Medulla oblongata (tissue), 1 donor: Measurements from ENCODE around the gene DICER1.
"Not testable (repeated sequence)": the region's sequence is repeated elsewhere in the genome, so short reads cannot be mapped to it uniquely, and the experiment has no call there.

Experiments
- DNase-seq: peaks from one replicate; pipeline ENCODE4 v3.0.0-alpha.2; 2015; ENCODE audit errors: extremely low spot score

The DICER1 gene

DNA sequence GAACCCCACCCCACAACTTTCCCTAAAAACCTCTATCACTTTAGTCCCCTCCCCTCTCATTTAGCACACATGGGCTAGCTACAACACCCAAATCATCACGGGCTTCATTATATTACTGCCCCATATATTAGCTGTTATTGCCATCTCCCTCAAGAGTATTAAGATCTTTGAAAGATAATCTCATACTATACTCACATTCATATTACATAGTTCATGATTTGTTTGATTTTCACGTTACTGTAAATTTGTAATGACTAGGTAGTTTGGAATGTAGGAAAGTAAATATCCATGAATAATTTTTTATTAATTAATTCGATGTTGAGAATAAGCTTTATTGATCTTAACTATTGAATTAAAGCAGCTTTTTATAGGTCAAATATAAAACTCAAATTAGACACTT, 7.9 kb downstream of the DICER1 start:
- DNase-seq, result no peak

GRCh38 chr14:95147597-95147996, 9.7 kb downstream of the DICER1 start:
- DNase-seq, result no peak

- no peak for DNase-seq
These were observed 11.1 kb downstream of the DICER1 start for GRCh38 chr14:95146079-95146771.

GRCh38 chr14:95144849-95145248, 12.5 kb downstream of the DICER1 start:
- no peak for DNase-seq

GRCh38 chr14:95143808-95144620, 13.3 kb downstream of the DICER1 start:
- DNase-seq, result no peak

- no peak for DNase-seq
These were observed 15.1 kb downstream of the DICER1 start for GRCh38 chr14:95142208-95142607.

GRCh38 chr14:95141684-95142083, 15.6 kb downstream of the DICER1 start:
- DNase-seq, result peak; percentile 12

DNA sequence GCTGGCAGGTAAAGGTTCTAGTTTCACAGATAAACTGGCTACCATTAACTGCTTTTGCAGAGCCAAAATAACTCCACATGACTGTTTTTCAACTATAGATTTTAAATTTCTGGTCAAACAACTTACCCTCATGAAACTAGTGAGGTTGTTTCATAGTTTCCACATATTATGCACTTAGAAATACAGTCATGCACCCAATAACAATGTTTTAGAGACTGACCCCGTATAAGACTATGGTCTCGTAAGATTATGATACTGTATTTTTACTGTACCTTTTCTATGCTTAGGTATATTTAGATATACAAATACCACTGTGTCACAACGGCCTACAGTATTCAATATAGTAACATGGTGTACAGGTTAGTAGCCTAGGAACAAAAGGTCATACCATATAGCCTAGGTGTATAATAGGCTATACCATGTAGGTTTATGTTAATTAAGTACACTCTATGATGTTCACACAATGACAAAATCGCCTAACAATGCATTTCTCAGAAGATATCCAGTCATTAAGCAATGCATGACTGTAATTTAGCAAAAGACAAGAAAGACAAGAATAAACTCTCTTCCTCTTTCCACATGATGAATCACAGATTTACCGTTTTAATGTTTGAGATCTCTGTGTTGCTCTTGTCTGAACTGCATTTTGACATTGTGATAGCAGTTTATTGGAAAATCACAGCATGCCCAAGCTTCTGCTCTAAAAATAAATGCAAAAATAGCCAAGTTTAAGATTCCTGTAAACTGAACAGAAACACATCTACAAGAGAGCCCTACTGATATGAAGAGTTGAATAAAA, 17.1 kb downstream of the DICER1 start:
- DNase-seq, result no peak

DNA sequence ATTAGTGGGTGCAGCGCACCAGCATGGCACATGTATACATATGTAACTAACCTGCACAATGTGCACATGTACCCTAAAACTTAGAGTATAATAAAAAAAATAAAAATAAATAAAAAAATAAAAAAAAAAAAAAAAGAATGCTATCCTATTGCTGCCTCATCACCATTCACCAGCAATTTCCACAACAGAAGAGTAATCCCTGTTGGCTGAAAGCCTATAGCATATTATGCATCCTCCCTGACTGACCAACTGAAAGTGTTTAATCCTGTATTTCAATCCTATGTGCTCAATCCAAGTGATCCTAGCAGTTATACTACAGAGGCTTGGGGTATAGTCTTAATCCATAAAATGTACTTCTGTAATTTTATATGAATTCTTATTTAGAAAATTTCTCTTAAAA, 18.5 kb downstream of the DICER1 start:
- no peak for DNase-seq

- DNase-seq, result not testable (repeated sequence)
These were observed 18.9 kb downstream of the DICER1 start for GRCh38 chr14:95138455-95138854.

DNA sequence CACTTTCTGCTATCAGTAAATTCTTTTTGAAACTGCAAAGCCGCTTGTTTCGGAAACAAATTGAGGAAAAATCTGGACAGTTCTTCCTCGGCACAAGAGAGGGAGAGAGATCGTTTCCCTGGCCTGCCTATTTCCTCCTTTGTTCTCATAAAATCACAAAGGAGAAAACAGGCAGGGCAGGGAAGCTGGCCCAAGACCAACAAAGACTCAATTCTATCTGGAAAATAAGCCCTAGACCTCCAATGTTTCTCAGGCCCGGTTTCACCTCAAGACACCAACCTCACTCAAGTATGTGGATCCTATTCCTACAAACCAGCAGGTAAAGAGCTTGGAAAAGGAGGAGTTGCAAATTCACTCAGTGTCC, 19.5 kb downstream of the DICER1 start:
- no peak for DNase-seq

GRCh38 chr14:95137164-95137803, 20.0 kb downstream of the DICER1 start:
- no peak for DNase-seq

DNA sequence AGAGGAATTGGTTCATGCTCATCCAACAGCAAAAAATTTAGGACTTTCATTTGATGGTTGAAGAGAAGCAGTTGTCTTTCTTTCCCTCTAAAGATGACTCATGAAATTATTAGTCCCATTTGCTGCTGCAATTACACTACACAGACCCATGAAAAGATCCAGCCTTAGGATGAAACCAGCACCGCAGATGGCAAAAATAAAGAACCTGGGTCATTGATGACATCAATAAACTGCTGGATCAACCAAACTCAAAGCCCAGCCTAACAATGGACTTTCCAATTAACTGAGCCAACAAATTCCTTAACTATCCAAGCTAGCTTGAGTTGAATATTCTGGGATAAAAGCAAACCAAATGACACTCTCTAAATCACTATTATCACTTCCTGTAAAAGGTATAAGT, 20.7 kb downstream of the DICER1 start:
- DNase-seq, result no peak

DNA sequence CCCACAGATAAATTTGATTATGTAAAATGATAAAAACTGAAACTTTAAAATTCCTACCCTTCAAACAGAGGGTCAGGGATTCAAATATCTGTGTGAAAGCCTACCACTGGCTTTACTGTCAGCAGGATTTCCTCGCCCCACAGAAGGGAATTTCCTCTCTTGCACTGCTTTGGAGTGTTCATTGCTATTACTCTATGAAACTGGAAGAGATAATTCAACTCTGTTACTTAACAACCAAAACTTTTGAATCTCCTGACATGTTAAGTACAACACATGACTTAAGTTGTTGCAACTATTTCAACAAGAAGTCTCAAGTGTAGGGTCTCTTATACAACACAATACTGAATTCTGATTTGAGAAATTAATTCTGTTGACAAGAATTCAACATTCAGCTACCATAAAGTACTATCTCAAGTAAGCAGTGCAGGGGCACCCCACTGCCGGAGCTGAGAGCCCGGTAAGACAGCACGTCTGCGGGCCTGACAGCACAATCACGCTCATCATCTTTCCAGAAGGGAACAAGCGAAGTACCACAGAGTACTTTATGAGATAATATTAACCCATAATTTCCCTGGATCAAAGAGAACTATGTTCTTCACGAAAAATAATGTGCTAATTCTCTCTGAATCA, 22.9 kb downstream of the DICER1 start:
- no peak for DNase-seq

DNA sequence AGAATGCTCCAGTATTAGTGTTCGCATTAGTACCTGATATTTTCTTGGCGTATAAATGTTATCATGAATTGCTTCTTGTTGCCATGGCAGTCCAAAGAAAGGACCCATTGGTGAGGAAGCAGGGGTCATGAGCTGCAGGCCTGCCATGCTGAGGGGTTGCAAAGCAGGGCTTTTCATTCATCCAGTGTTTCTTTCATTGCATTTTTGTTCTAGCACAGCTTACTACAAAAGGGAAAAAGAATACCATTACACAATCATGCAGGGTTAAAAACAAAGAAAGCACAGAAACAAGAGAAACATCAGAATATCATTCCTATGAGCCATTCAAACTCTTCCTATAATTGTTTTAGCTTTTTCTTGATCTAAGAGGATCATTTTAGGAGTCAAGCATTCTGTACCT, 24.0 kb downstream of the DICER1 start:
- peak; percentile 74 for DNase-seq

DNA sequence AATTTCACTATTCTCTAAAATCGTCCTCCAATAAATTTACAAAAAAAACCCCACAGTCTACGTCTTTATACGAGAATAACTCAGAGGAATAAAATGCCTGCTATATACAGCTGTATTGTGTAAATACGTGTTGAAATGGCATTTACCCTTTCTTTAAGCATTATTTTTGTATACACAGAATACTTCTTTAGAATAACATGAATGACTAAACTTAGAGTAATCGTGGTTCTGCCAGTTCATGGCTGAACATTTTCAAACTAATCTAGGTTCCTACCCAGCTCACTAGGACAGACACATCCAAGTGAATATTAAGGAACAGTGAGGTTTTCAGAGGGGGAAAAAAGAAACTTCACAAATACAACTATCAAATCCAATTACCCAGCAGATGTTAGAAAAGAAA, 24.6 kb downstream of the DICER1 start:
- no peak for DNase-seq

GRCh38 chr14:95130549-95130948, 26.8 kb downstream of the DICER1 start:
- no peak for DNase-seq

- no peak for DNase-seq
These were observed 29.2 kb downstream of the DICER1 start for GRCh38 chr14:95128140-95128539.

DNA sequence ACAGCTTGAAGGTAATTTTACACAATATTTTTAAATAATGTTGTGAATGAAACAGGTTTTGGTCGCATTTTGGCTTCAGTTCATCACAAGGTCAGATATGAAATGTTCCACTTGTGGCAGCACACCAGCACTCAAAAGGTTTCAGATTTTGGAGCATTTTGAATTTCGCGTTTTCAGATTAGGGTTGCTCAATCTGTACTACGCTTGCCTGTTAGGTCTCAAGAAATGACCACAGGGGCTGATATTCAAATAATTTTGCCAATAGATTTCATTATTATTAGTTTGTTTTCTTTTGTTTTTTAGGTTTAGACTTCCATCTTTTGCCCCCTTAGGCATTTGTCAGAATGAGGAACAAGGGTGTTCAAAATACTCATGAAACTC, 29.8 kb downstream of the DICER1 start:
- no peak for DNase-seq

GRCh38 chr14:95126906-95127530, 30.3 kb downstream of the DICER1 start:
- DNase-seq, result no peak

- no peak for DNase-seq
These were observed 31.4 kb downstream of the DICER1 start for GRCh38 chr14:95125915-95126314.
